ENCODE results near the gene NAALADL1. TPM values are rescaled to one million over a fixed set of nuclear protein-coding genes. Genes with fewer than 3 reads are reported as not detected.

The NAALADL1 gene, protein sequence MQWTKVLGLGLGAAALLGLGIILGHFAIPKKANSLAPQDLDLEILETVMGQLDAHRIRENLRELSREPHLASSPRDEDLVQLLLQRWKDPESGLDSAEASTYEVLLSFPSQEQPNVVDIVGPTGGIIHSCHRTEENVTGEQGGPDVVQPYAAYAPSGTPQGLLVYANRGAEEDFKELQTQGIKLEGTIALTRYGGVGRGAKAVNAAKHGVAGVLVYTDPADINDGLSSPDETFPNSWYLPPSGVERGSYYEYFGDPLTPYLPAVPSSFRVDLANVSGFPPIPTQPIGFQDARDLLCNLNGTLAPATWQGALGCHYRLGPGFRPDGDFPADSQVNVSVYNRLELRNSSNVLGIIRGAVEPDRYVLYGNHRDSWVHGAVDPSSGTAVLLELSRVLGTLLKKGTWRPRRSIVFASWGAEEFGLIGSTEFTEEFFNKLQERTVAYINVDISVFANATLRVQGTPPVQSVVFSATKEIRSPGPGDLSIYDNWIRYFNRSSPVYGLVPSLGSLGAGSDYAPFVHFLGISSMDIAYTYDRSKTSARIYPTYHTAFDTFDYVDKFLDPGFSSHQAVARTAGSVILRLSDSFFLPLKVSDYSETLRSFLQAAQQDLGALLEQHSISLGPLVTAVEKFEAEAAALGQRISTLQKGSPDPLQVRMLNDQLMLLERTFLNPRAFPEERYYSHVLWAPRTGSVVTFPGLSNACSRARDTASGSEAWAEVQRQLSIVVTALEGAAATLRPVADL
- 1 to 10 TPM; 2.7 to 8.3 (median 5.1) TPM for total RNA-seq

DNA sequence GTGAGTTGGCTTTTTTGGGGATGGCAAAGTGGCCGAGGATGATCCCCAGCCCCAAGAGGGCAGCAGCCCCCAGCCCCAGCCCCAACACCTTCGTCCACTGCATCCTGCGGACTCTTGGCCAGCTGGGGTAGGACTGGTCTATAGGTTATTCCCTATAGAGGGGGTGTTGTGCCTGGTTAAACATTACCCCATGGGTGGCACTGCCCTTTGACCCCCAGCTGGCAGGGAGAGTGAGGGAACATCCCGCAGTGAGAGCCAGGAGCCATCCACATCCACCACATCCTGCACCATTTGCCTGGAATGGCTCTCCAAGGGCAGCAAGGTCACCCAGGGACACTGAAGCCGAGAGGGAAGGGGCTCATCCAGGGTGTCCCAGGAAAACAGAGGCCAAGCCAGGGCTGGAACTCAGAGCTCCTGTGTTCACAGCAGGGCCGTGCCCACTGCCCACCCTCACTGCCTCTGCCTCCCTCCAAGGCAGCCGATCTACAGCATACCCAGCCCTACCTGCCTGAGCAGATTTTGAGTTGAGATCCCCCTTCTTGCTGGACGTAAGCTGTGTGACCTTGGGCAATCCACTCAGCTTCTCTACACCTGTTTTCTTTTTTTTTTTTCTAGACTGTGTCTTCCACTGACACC lies at the start of gene NAALADL1:
Gene NAALADL1 (minus strand): TSS at position 135 of the 636 bp plus-strand sequence. CDS start 32 bp downstream, at position 103.
- 91% methylated on average over 4 of the region's 8 CpGs for WGBS
- H3K9me3 ChIP-seq: no peaks in the 10 kb centered on the region
- no peak for TF ChIP-seq CTCF (IDR thresholded peaks at IDR 0.05)
- no peak for TF ChIP-seq POLR2A (IDR thresholded peaks at IDR 0.05)
- TF ChIP-seq EP300 (IDR thresholded peaks at IDR 0.05): no peak
- TF ChIP-seq POLR2AphosphoS5 (IDR thresholded peaks at IDR 0.05): no peak
- no peak within 1 kb of the TSS for H3K4me3 ChIP-seq
- DNase-seq (ENCODE audit: low spot score in 2 of 2): no peak
- no peaks in the 10 kb centered on the region for H3K36me3 ChIP-seq
- H3K27ac ChIP-seq: no peak within 1 kb of the TSS
- no peaks in the 10 kb centered on the region for H3K27me3 ChIP-seq
- H3K4me1 ChIP-seq: no peaks in the 10 kb centered on the region

DNA sequence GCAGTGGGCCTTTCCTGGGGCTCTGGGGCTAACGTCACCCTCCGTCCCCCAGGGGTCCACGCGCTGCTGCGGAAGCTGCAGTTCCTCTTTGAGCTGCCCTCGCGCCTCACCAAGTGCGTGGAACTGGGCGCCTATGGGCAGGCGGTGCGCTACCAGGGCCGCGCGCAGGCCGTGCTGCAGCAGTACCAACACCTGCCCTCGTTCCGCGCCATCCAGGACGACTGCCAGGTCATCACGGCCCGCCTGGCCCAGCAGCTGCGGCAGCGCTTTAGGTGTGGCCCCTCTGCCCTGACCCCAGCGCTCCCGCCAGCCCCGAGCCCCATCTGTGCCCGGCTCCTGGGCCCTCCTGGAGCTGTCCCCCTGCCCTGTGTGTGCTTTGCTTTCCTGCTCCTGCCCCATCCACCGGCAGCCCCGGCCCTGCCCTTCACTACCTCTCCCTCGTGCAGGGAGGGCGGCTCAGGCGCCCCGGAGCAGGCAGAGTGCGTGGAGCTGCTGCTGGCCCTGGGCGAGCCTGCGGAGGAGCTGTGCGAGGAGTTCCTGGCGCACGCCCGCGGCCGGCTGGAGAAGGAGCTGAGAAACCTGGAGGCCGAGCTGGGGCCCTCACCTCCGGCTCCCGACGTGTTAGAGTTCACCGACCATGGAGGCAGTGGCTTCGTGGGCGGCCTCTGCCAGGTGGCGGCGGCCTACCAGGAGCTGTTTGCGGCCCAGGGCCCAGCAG lies 49.6 kb upstream of the NAALADL1 start:
- no peak for TF ChIP-seq CTCF (IDR thresholded peaks at IDR 0.05)
- no peak for TF ChIP-seq EP300 (IDR thresholded peaks at IDR 0.05)
- TF ChIP-seq POLR2AphosphoS5 (IDR thresholded peaks at IDR 0.05): no peak
- TF ChIP-seq POLR2A (IDR thresholded peaks at IDR 0.05): no peak
- H3K4me3 ChIP-seq: no peak overlapping the region
- H3K27ac ChIP-seq: peak overlapping the region; percentile 67
- no peaks in the 10 kb centered on the region for H3K9me3 ChIP-seq
- H3K27me3 ChIP-seq: no peaks in the 10 kb centered on the region
- H3K4me1 ChIP-seq: peaks cover 58% of the 10 kb centered on the region
- peaks cover 26% of the 10 kb centered on the region for H3K36me3 ChIP-seq
- peak in 1 of 2 donors; percentile 65 for DNase-seq (ENCODE audit: low spot score in 2 of 2)
- WGBS: 89% methylated on average over 20 of the region's 52 CpGs

DNA sequence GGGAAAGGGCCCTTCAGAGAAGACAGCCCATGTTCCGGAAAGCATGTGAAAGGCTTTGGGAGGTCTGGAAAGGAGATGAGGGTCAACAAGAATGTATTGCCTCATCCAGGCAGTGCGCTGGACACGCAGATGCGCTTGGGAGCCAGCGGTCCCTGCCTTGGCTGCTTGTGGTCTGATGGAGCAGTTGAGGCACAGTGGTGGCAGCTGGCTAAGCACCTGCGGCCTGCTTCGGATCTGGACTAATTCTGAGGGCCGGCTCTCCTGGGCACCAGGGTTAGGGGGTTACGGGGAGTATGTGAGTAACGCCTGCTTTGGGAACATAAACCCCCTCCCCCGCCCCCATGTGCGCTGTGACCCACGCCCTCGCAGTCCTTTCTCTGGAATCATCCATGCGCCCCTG lies 48.7 kb upstream of the NAALADL1 start:
- no peak for DNase-seq (ENCODE audit: low spot score in 2 of 2)
- Histone ChIP-seq H3K27ac (no peak overlapping the region), H3K36me3 (peaks cover 26% of the 10 kb centered on the region), H3K4me1 (peaks cover 58% of the 10 kb centered on the region), H3K4me3 (no peak overlapping the region), H3K9me3 (no peaks in the 10 kb centered on the region), H3K27me3 (no peaks in the 10 kb centered on the region)
- TF ChIP-seq EP300 (IDR thresholded peaks at IDR 0.05): no peak
- no peak for TF ChIP-seq CTCF (IDR thresholded peaks at IDR 0.05)
- 95% methylated on average over 11 of the region's 15 CpGs for WGBS

DNA sequence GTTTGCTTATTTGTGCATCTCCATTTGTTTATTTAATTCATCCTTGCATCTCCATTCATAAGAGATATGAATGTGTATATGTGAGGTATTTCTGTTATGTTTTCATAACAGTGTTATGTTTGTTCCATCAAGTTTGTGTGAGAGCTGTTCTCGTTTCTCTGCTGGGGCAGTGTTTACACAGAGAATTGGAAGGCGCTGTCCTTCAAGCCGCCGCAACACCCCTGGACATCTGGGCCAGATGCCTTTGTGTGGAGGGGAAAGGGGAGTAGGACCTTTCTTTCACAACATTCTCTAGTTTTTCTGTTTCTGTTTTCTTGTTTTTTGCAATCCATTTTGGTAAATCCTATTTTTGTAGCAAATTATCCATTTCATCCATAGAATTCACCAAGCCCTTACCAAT lies 46.3 kb upstream of the NAALADL1 start:
- WGBS: 82% methylated on average over 4 of the region's 4 CpGs
- DNase-seq (ENCODE audit: low spot score in 2 of 2): no peak
- TF ChIP-seq EP300 (IDR thresholded peaks at IDR 0.05): no peak
- TF ChIP-seq POLR2AphosphoS5 (IDR thresholded peaks at IDR 0.05): no peak
- TF ChIP-seq CTCF (IDR thresholded peaks at IDR 0.05): no peak
- no peak for TF ChIP-seq POLR2A (IDR thresholded peaks at IDR 0.05)
- peaks cover 23% of the 10 kb centered on the region for H3K36me3 ChIP-seq
- no peak overlapping the region for H3K27ac ChIP-seq
- no peaks in the 10 kb centered on the region for H3K9me3 ChIP-seq
- no peak overlapping the region for H3K4me3 ChIP-seq
- H3K27me3 ChIP-seq: no peaks in the 10 kb centered on the region
- peaks cover 44% of the 10 kb centered on the region for H3K4me1 ChIP-seq

All from suprapubic skin (tissue), 4 donors.